SK-N-SH (cell line): Measurements from ENCODE around the gene GRM1. TPM values are rescaled to one million over a fixed set of nuclear protein-coding genes. Genes with fewer than 3 reads are reported as not detected.

Experiments used
- CTCF ChIA-PET: fragments of 300-600, 350-600 bp; formaldehyde crosslinking; extraction: SDS; loops from one replicate; lab custom pipeline; 2021; lab: Yijun Ruan, JAX
- POLR2A ChIA-PET: fragments of 350-600 bp; sonication (Branson Sonifier 250); formaldehyde crosslinking; extraction: SDS; loops from one replicate; lab custom pipeline; 2020; ENCODE audit warnings: antibody characterized with exemption, inconsistent platforms; lab: Yijun Ruan, JAX
- DNase-seq: peaks from one replicate; pipeline ENCODE4 v3.0.0; 2012
- H2AFZ ChIP-seq: fragments of 200-600 bp; sonication (generic); 2 replicates; pipeline ENCODE4 v1.8.1; 2016; ENCODE audit warnings: antibody characterized with exemption, mild to moderate bottlenecking, low read depth
- H3F3A ChIP-seq: fragments of 200-600 bp; sonication (generic); replicated peaks from 2 replicates; pipeline ENCODE3; 2016; ENCODE audit warnings: antibody characterized with exemption, mild to moderate bottlenecking; ENCODE audit not compliant: insufficient read depth
- H3K27ac ChIP-seq, 2 experiments: fragments of 200-500 bp in 1 of 2; fragments of 200-600 bp in 1 of 2; sonication (Bioruptor generic) in 1 of 2; sonication (generic), shearing (Covaris generic) in 1 of 2; 2 replicates each; pipeline versions ENCODE4 v1.5.1 to v1.6.1; 2014 to 2016; ENCODE audit warnings: low read depth in 2 of 2, inconsistent platforms in 1 of 2, low read length in 1 of 2, mild to moderate bottlenecking in 1 of 2, mixed read lengths in 1 of 2
- H3K27me3 ChIP-seq: fragments of 200-600 bp; sonication (generic), shearing (Covaris generic); 2 replicates; pipeline ENCODE4 v1.6.1; 2016; ENCODE audit warnings: mixed run types; ENCODE audit not compliant: insufficient read depth
- H3K36me3 ChIP-seq, 2 experiments: fragments of 200-500 bp in 1 of 2; fragments of 200-600 bp in 1 of 2; sonication (Bioruptor generic) in 1 of 2; sonication (generic) in 1 of 2; replicated peaks in 1 of 2; 2 replicates each; pipeline versions ENCODE3 to v1.5.1; 2014 to 2016; ENCODE audit warnings: low read length in 1 of 2, mild to moderate bottlenecking in 1 of 2; ENCODE audit not compliant: insufficient read depth in 2 of 2, control insufficient read depth in 1 of 2
- H3K4me1 ChIP-seq, 2 experiments: fragments of 200-500 bp in 1 of 2; fragments of 200-600 bp in 1 of 2; sonication (Bioruptor generic) in 1 of 2; sonication (generic), shearing (Covaris generic) in 1 of 2; 2 replicates each; pipeline versions ENCODE4 v1.5.1 to v1.6.1; 2014 to 2016; ENCODE audit warnings: low read depth in 1 of 2, low read length in 1 of 2, mixed run types in 1 of 2; ENCODE audit not compliant: insufficient read depth in 2 of 2, control insufficient read depth in 1 of 2
- H3K4me2 ChIP-seq: fragments of 200-600 bp; sonication (generic), shearing (Covaris generic); 2 replicates; pipeline ENCODE4 v1.6.1; 2017; ENCODE audit warnings: mixed run types
- H3K4me3 ChIP-seq, 2 experiments: fragments of 200-500 bp in 1 of 2; fragments of 200-600 bp in 1 of 2; sonication (Bioruptor generic) in 1 of 2; sonication (generic), shearing (Covaris generic) in 1 of 2; 2 replicates each; pipeline versions ENCODE4 v1.5.1 to v1.8.1; 2014 to 2016; ENCODE audit warnings: low read depth in 2 of 2, inconsistent platforms in 1 of 2, low read length in 1 of 2, mild to moderate bottlenecking in 1 of 2, mixed read lengths in 1 of 2, moderate library complexity in 1 of 2
- H3K79me2 ChIP-seq: fragments of 200-600 bp; sonication (generic); 2 replicates; pipeline ENCODE4 v1.8.1; 2017; ENCODE audit warnings: mild to moderate bottlenecking; ENCODE audit not compliant: insufficient read depth
- H3K9ac ChIP-seq: fragments of 200-600 bp; sonication (generic); 2 replicates; pipeline ENCODE4 v1.6.1; 2017; ENCODE audit warnings: mixed run types
- H3K9me2 ChIP-seq: fragments of 200-600 bp; sonication (generic); 2 replicates; pipeline ENCODE4 v1.6.1; 2017; ENCODE audit warnings: mixed run types
- H3K9me3 ChIP-seq: fragments of 200-600 bp; sonication (generic); 2 replicates; pipeline ENCODE4 v1.6.1; 2017; ENCODE audit warnings: mixed run types, mild to moderate bottlenecking, moderate library complexity
- H4K20me1 ChIP-seq: fragments of 200-600 bp; sonication (generic); 2 replicates; pipeline ENCODE4 v1.6.1; 2017; ENCODE audit warnings: mild to moderate bottlenecking, mixed run types; ENCODE audit not compliant: insufficient read depth
- CHD2 ChIP-seq: fragments of 150-350 bp; IDR thresholded peaks from 2 replicates; pipeline ENCODE4 v1.6.1; 2018; ENCODE audit warnings: low read length; ENCODE audit not compliant: partially characterized antibody
- EP300 ChIP-seq, 2 experiments: IDR thresholded peaks; 2 replicates each; pipeline versions ENCODE4 v1.4.0 to v1.6.1; 2012; ENCODE audit warnings: borderline replicate concordance in 1 of 2, low read depth in 1 of 2, low read length in 1 of 2
- EZH2phosphoT487 ChIP-seq: fragments of 200-600 bp; sonication (generic); IDR thresholded peaks from 2 replicates; pipeline ENCODE4 v1.6.1; 2017; ENCODE audit warnings: low read depth, mixed run types, mild to moderate bottlenecking, antibody characterized with exemption, moderate library complexity, borderline replicate concordance
- JUND ChIP-seq: IDR thresholded peaks from 2 replicates; pipeline ENCODE4 v1.4.0; 2012
- MEF2A ChIP-seq: IDR thresholded peaks from 2 replicates; pipeline ENCODE4 v1.4.0; 2012; ENCODE audit warnings: low read depth, borderline replicate concordance
- NFIC ChIP-seq: IDR thresholded peaks from 2 replicates; pipeline ENCODE4 v1.4.0; 2012; ENCODE audit warnings: borderline replicate concordance
- POLR2AphosphoS5 ChIP-seq: IDR thresholded peaks from 2 replicates; pipeline ENCODE4 v1.6.1; 2012; ENCODE audit warnings: low read depth, low read length
- RAD21 ChIP-seq: IDR thresholded peaks from 2 replicates; pipeline ENCODE4 v1.6.1; 2012; ENCODE audit warnings: mild to moderate bottlenecking, low read length
- RCOR1 ChIP-seq: fragments of 150-350 bp; IDR thresholded peaks from 2 replicates; pipeline ENCODE4 v1.6.1; 2017; ENCODE audit warnings: antibody characterized with exemption, low read length
- RXRA ChIP-seq: IDR thresholded peaks from 2 replicates; pipeline ENCODE4 v1.4.0; 2012; ENCODE audit warnings: low read depth, mild to moderate bottlenecking, borderline replicate concordance
- SMC3 ChIP-seq: IDR thresholded peaks from 2 replicates; pipeline ENCODE4 v1.6.1; 2012; ENCODE audit warnings: low read depth, low read length, improper control_type of control experiment
- TAF1 ChIP-seq: IDR thresholded peaks from 2 replicates; pipeline ENCODE4 v1.6.1; 2012; ENCODE audit warnings: low read depth, mild to moderate bottlenecking, low read length, moderate library complexity, borderline replicate concordance
- WGBS: methylation state at CpG from one replicate; pipeline ENCODE4 v1.1.6; 2017; ENCODE audit warnings: low lambda C conversion rate; 5-methylcytosine and 5-hydroxymethylcytosine counted together
- polyA plus RNA-seq, 3 experiments: library from polyadenylated mRNA; depleted of rRNA; stranded (reverse); fragments of >200 nt; gene quantifications; 2 replicates each; pipeline ENCODE4 v1.2.3, GENCODE V29; 2012
- TF ChIP-seq, protein P1 (sequence below): IDR thresholded peaks from 2 replicates; pipeline ENCODE4; 2012
- TF ChIP-seq, protein P2 (sequence below): fragments of 150-350 bp; IDR thresholded peaks from 2 replicates; pipeline ENCODE4 v1.6.1; 2017; ENCODE audit warnings: antibody characterized with exemption, low read length, low read depth, borderline replicate concordance
- TF ChIP-seq, protein P3 (sequence below): fragments of 200-600 bp; sonication (generic); IDR thresholded peaks from 2 replicates; pipeline ENCODE4 v1.6.1; 2017; ENCODE audit warnings: antibody characterized with exemption, mild to moderate bottlenecking, moderate library complexity
- TF ChIP-seq, protein P4 (sequence below): fragments of 150-350 bp; IDR thresholded peaks from 2 replicates; pipeline ENCODE4 v1.6.1; 2016; ENCODE audit warnings: mild to moderate bottlenecking, low read depth, low read length

GRM1 gene
- polyA plus RNA-seq, 1 of the 3 experiments (the other 2 are of a cell fraction), result 0.05 TPM

DNA sequence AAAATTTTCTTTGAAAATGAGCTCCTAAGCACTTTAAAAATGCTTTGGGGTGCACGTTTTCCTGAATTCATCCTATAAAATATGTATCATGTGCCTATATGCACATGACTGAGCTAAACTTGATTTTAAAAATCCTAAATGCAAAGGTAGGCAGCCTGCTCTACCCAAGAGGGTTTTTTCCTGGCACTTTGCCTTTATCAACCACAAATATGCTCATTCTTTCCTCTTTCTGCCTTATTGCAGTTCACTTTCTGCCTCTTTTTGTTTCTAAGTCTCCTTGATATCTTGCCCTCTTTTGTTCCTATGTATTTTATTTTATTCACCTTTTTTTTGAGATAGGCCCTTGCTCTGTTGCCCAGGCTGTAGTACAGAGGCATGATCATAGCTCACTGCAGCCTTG lies 229.3 kb downstream of the GRM1 start:
- Histone ChIP-seq H3K4me3 (no peak overlapping the region), H3K9ac (no peak overlapping the region), H3K36me3 (no peaks in the 10 kb centered on the region), H3K4me2 (no peak overlapping the region), H3K27me3 (no peaks in the 10 kb centered on the region), H3K79me2 (no peaks in the 10 kb centered on the region), H3K9me3 (no peaks in the 10 kb centered on the region), H2AFZ (no peak overlapping the region), H3K4me1 (no peaks in the 10 kb centered on the region), H3K9me2 (no peaks in the 10 kb centered on the region), H4K20me1 (no peaks in the 10 kb centered on the region), H3K27ac (no peak overlapping the region), H3F3A (no peaks in the 10 kb centered on the region)
- CTCF ChIA-PET, result no interaction called here
- WGBS, result 5% methylated on average over 1 of the region's 1 CpG
- TF ChIP-seq, protein P1, sequence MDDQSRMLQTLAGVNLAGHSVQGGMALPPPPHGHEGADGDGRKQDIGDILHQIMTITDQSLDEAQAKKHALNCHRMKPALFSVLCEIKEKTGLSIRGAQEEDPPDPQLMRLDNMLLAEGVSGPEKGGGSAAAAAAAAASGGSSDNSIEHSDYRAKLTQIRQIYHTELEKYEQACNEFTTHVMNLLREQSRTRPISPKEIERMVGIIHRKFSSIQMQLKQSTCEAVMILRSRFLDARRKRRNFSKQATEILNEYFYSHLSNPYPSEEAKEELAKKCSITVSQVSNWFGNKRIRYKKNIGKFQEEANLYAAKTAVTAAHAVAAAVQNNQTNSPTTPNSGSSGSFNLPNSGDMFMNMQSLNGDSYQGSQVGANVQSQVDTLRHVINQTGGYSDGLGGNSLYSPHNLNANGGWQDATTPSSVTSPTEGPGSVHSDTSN, result no peak
- DNase-seq, result no peak
- POLR2A ChIA-PET, result no interaction called here

DNA sequence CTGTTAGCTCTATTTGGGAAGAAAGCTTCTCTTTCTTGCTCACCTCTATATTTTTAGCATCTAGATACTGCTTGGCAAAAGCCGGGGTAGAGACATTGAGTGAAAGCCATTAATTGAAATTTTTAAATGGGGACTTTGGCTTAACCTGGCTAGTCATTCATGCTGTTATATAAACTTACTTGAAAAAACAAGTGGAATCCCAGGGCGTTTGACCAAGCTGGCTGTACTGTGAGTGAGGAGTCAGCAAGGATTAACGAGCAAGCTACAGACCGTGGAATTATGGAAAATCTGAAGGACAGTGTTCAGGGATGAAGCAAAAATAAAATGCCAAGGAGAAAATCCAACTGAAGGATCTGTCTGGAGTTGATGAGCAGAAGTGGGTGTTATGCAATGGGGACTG lies 232.0 kb downstream of the GRM1 start:
- WGBS, result 27% methylated on average over 4 of the region's 4 CpGs
- POLR2A ChIA-PET, result no interaction called here
- CTCF ChIA-PET, result no interaction called here

DNA sequence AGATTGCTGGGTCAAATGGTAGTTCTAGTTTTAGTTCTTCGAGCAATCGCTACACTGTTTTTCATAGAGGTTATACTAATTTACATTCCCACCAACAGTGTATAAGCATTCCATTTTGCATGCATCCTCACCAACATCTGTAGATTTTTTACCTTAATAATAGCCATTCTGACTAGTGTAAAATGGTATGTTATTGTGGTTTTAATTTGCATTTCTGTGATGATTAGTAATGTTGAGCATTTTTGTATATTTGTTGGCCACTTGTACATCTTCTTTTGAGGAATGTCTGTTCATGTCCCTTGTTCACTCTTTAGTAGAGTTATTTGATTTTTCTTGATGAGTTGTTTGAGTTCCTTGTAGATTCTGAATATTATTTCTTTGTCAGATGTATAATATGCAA lies 236.2 kb downstream of the GRM1 start:
- H3K9me3 ChIP-seq, result no peaks in the 10 kb centered on the region
- no peak overlapping the region for H3K9ac ChIP-seq
- no peak overlapping the region for H3K4me2 ChIP-seq
- H3K4me1 ChIP-seq, result no peaks in the 10 kb centered on the region
- no peak overlapping the region for H2AFZ ChIP-seq
- POLR2A ChIA-PET, result no interaction called here
- H3F3A ChIP-seq, result no peaks in the 10 kb centered on the region
- no peak overlapping the region for H3K27ac ChIP-seq
- 84% methylated on average over 2 of the region's 2 CpGs for WGBS
- no peak for DNase-seq
- no peak overlapping the region for H3K4me3 ChIP-seq
- H3K9me2 ChIP-seq, result no peaks in the 10 kb centered on the region
- H4K20me1 ChIP-seq, result no peaks in the 10 kb centered on the region
- CTCF ChIA-PET, result no interaction called here
- H3K79me2 ChIP-seq, result no peaks in the 10 kb centered on the region
- H3K27me3 ChIP-seq, result no peaks in the 10 kb centered on the region
- H3K36me3 ChIP-seq, result no peaks in the 10 kb centered on the region
- TF ChIP-seq POLR2AphosphoS5 (no peak), SMC3 (no peak), EP300 (IDR thresholded peaks at IDR 0.05; ENCODE audit: borderline replicate concordance in 1 of 2, low read depth in 1 of 2, low read length in 1 of 2) (no peak), RCOR1 (no peak), RAD21 (no peak), NFIC (no peak), RXRA (no peak), JUND (no peak), MEF2A (no peak), CHD2 (no peak), TAF1 (no peak)
- TF ChIP-seq, protein P2, sequence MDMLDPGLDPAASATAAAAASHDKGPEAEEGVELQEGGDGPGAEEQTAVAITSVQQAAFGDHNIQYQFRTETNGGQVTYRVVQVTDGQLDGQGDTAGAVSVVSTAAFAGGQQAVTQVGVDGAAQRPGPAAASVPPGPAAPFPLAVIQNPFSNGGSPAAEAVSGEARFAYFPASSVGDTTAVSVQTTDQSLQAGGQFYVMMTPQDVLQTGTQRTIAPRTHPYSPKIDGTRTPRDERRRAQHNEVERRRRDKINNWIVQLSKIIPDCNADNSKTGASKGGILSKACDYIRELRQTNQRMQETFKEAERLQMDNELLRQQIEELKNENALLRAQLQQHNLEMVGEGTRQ, result no peak
- TF ChIP-seq, protein P3, sequence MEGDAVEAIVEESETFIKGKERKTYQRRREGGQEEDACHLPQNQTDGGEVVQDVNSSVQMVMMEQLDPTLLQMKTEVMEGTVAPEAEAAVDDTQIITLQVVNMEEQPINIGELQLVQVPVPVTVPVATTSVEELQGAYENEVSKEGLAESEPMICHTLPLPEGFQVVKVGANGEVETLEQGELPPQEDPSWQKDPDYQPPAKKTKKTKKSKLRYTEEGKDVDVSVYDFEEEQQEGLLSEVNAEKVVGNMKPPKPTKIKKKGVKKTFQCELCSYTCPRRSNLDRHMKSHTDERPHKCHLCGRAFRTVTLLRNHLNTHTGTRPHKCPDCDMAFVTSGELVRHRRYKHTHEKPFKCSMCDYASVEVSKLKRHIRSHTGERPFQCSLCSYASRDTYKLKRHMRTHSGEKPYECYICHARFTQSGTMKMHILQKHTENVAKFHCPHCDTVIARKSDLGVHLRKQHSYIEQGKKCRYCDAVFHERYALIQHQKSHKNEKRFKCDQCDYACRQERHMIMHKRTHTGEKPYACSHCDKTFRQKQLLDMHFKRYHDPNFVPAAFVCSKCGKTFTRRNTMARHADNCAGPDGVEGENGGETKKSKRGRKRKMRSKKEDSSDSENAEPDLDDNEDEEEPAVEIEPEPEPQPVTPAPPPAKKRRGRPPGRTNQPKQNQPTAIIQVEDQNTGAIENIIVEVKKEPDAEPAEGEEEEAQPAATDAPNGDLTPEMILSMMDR, result no peak
- TF ChIP-seq, protein P4, sequence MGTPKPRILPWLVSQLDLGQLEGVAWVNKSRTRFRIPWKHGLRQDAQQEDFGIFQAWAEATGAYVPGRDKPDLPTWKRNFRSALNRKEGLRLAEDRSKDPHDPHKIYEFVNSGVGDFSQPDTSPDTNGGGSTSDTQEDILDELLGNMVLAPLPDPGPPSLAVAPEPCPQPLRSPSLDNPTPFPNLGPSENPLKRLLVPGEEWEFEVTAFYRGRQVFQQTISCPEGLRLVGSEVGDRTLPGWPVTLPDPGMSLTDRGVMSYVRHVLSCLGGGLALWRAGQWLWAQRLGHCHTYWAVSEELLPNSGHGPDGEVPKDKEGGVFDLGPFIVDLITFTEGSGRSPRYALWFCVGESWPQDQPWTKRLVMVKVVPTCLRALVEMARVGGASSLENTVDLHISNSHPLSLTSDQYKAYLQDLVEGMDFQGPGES, result no peak

More for the DNA sequence above, 232.0 kb downstream of the GRM1 start:
- Histone ChIP-seq H3K4me3 (no peak overlapping the region), H3F3A (no peaks in the 10 kb centered on the region), H3K4me2 (no peak overlapping the region), H3K9me3 (no peaks in the 10 kb centered on the region), H3K9me2 (no peaks in the 10 kb centered on the region), H3K27me3 (no peaks in the 10 kb centered on the region), H3K36me3 (no peaks in the 10 kb centered on the region), H3K4me1 (no peaks in the 10 kb centered on the region), H3K79me2 (no peaks in the 10 kb centered on the region), H2AFZ (no peak overlapping the region), H4K20me1 (no peaks in the 10 kb centered on the region), H3K27ac (no peak overlapping the region), H3K9ac (no peak overlapping the region)
- no peak for DNase-seq
- TF ChIP-seq EZH2phosphoT487, result no peak
- TF ChIP-seq, all 33 proteins: peak for 0
